Omental fat pad (tissue), 4 donors: ENCODE measurements around the gene NR1I2. TPM values are rescaled to one million over a fixed set of nuclear protein-coding genes. Genes with fewer than 3 reads are reported as not detected.

Source experiments
- ATAC-seq: fragments of 150-250 bp; one replicate; pipeline ENCODE4 v1.9.1; 2016; ENCODE audit warnings: mild to moderate bottlenecking, moderate library complexity; ENCODE audit not compliant: low FRiP score
- DNase-seq: peaks from one replicate; pipeline ENCODE4 v3.0.0-alpha.2; 2019; ENCODE audit warnings: low spot score
- CTCF ChIP-seq, 3 donors: fragments of 450-650 bp; IDR thresholded peaks; one replicate each; pipeline ENCODE4 v1.5.1; 2016 to 2017; ENCODE audit warnings: antibody characterized with exemption in 3 of 3, mild to moderate bottlenecking in 3 of 3, moderate library complexity in 2 of 3
- total RNA-seq, 4 donors: library from RNA; depleted of rRNA; stranded (reverse); fragments of >200 nt; gene quantifications; one replicate each; pipeline ENCODE4 v1.1.0, GENCODE V29; 2016

NR1I2 gene
- total RNA-seq: under 1 TPM in 1 of 4 donors, not detected in 3; 0.38 TPM

- ATAC-seq: no peak
- no peak for TF ChIP-seq CTCF (IDR thresholded peaks at IDR 0.05)
These were observed at the start of gene NR1I2 for GRCh38 chr3:119781330-119782198. Gene NR1I2 (plus strand): TSS chr3:119782101.

GRCh38 chr3:119733812-119734211, 48.1 kb upstream of the NR1I2 start:
- no peak for DNase-seq
- no peak for TF ChIP-seq CTCF (IDR thresholded peaks at IDR 0.05)
- no peak for ATAC-seq

More at GRCh38 chr3:119781330-119782198, at the start of gene NR1I2:
- no peak for DNase-seq

- no peak for TF ChIP-seq CTCF (IDR thresholded peaks at IDR 0.05)
- DNase-seq: no peak
- ATAC-seq: no peak
These were observed 43.2 kb upstream of the NR1I2 start for GRCh38 chr3:119738741-119739140.

- DNase-seq: no peak
- no peak for ATAC-seq
- no peak for TF ChIP-seq CTCF (IDR thresholded peaks at IDR 0.05)
These were observed 40.0 kb upstream of the NR1I2 start for GRCh38 chr3:119741657-119742590.

- ATAC-seq: no peak
These were observed 38.0 kb upstream of the NR1I2 start for GRCh38 chr3:119743921-119744320.

GRCh38 chr3:119745942-119746341, 36.0 kb upstream of the NR1I2 start:
- no peak for ATAC-seq
- no peak for DNase-seq
- no peak for TF ChIP-seq CTCF (IDR thresholded peaks at IDR 0.05)

More at GRCh38 chr3:119743921-119744320, 38.0 kb upstream of the NR1I2 start:
- no peak for DNase-seq
- TF ChIP-seq CTCF (IDR thresholded peaks at IDR 0.05): no peak
